ENCODE data around the gene MBOAT2.

The MBOAT2 gene

DNA sequence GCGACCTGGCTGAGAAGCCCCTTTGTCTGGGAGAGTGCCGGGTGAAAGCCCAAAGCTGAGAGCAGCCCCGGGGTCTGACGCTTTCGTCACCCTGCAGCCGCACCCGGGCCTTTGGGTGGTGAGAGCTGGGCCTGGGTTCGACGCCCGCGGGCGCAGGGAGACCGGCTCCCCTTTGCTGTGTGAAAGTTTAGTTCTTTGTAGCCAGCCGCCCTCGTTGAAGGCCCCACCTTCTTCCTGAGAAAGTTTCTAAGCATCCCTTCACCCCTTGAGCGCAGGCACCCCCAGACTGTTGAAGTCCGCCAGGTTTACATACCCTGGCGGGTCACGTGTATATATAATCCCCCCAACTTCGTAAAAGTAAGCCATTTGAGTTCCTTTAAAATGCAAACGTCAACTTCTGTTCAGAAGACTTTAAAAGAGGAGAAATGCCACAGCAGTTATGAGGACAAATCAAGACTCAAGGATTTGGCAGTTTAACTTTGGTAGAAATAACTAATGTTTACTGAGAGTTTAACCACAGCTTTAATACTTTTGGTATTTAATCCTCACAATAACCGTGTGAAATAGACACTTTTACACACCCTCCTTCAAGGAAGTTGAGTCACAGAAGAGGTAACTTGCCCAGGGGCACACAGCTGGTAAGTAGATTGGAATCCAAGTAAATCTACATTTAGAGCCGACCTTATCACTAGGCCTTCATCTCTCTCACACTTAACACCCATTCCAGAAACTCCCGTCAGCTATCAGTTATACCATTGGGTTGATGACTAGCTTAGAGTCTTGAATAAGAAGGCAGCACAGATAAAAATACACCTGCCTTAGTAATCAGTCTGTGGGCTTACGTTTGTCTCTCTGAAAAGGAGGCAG, 1.1 kb upstream of the MBOAT2 start:
- H3K9ac ChIP-seq (ENCODE audit: low read depth, low read length), result peak overlapping the region; percentile 88
- peaks cover 12% of the 10 kb centered on the region for H3K4me1 ChIP-seq (ENCODE audit: insufficient read depth, low read length)
- H3K9me3 ChIP-seq (ENCODE audit: control insufficient read depth, insufficient read depth, low read length), result no peaks in the 10 kb centered on the region
- no peaks in the 10 kb centered on the region for H3K36me3 ChIP-seq (ENCODE audit: insufficient read depth, low read length)

DNA sequence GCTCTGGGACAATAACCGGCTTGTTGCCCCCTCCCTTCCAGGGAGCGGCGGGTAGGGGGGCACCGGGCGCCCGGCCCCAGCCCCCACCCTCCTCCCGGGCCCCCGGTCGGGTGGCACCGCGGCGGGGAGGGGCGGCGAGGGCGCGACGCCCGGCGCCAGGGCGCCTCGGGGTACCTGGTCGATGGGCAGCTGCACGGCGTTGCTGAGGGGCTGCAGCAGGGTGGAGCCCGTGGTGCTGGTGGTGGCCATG, 193 bp downstream of the MBOAT2 start:
- peaks cover 12% of the 10 kb centered on the region for H3K4me1 ChIP-seq (ENCODE audit: insufficient read depth, low read length)
- no peaks in the 10 kb centered on the region for H3K9me3 ChIP-seq (ENCODE audit: control insufficient read depth, insufficient read depth, low read length)
- no peaks in the 10 kb centered on the region for H3K36me3 ChIP-seq (ENCODE audit: insufficient read depth, low read length)
- peak overlapping the region; percentile 59; the same call in 1 of the 2 replicates for H3K9ac ChIP-seq (ENCODE audit: low read depth, low read length)

DNA sequence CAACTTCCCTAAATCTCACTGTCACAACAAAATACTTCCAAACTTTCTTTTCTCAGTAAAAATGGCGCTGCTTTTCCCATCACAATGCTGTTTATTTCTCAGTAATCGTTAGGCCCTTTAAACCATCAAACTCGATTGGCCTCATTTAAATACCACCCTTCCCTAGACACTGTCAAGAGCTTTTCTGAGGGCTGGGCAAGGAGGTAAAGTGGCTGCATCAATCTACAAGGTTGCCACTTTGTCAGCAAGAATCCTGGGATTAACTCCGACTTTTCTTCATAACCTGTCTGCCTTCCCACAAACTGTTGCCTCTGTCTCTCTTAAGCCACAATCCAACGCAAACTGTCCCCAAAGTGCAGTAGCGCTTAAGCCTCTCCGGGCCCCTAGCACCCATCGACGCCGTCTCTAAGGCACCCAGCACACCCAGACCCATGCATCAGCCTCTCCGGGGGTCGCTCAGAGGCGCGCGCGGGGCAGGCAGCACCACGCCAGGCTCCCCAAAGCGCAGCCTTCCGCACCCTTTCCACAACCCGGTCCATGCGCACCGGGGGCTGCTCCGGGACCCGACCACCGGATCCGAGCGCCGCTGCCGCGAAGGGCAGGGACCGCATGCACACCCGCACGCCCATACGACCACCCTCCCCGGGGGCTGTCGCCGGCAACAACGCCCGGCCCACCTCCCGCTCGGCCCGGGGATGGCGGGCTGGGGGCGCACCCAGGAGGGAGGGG, 683 bp downstream of the MBOAT2 start:
- Histone ChIP-seq H3K4me1 (ENCODE audit: insufficient read depth, low read length) (peaks cover 12% of the 10 kb centered on the region), H3K9ac (ENCODE audit: low read depth, low read length) (peak overlapping the region; percentile 59; the same call in 1 of the 2 replicates), H3K9me3 (ENCODE audit: control insufficient read depth, insufficient read depth, low read length) (no peaks in the 10 kb centered on the region), H3K36me3 (ENCODE audit: insufficient read depth, low read length) (no peaks in the 10 kb centered on the region)

DNA sequence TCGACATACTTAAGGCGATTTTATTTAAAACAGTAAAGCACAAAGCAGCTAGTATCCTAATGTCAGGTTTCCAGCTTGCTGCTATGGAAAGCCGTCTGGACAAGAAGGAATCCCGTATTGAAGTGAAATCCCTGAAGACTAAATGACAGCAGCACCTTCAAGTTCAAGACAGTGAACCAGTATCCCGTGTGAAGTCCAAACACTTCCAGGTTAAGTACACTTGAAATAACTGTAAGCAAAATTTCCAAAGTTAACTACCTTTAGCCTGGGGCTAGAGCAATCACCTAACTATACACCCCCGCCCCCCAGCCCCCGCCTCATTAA, 1.2 kb downstream of the MBOAT2 start:
- Histone ChIP-seq H3K9ac (ENCODE audit: low read depth, low read length) (peak overlapping the region; percentile 59; the same call in 1 of the 2 replicates), H3K36me3 (ENCODE audit: insufficient read depth, low read length) (no peaks in the 10 kb centered on the region), H3K9me3 (ENCODE audit: control insufficient read depth, insufficient read depth, low read length) (no peaks in the 10 kb centered on the region), H3K4me1 (ENCODE audit: insufficient read depth, low read length) (peaks cover 12% of the 10 kb centered on the region)

DNA sequence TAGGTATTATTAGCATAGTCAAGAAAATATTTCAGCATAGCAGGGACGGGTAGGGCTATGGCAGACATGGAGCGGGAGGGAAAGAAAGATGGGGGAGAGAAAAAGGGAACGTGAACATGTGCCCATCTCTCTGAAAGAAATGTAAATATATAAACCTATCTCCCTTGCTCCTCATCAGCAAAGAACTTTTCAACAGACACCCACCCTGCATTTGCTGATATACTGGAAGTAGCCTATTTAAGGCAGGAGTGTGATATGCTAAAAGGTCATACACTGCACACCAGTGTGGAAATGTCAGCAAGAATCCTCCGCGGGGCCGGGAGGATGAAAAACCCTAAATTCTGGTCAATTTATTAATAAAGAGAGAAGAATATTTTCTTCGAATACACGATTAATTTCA, 1.7 kb downstream of the MBOAT2 start:
- no peaks in the 10 kb centered on the region for H3K9me3 ChIP-seq (ENCODE audit: control insufficient read depth, insufficient read depth, low read length)
- H3K9ac ChIP-seq (ENCODE audit: low read depth, low read length), result no peak overlapping the region; the same call in 1 of the 2 replicates
- peaks cover 12% of the 10 kb centered on the region for H3K4me1 ChIP-seq (ENCODE audit: insufficient read depth, low read length)
- no peaks in the 10 kb centered on the region for H3K36me3 ChIP-seq (ENCODE audit: insufficient read depth, low read length)

DNA sequence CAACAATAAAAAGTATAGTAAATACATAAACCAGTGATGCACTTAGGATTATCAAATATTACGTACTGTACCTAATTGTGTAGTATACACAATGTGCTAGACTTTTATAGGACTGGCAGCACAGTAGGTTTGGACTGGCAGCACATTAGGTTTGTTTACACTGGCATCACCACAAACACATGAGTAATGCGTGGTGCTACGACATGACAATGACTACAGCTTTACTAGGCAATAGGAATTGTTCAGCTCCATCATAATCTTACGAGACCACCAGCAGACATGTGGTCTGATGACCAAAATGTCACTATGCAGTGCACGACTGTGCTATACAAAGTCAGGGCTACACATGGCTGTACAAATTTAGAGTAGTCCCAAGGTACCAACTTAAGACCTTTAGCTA, 2.3 kb downstream of the MBOAT2 start:
- Histone ChIP-seq H3K9me3 (ENCODE audit: control insufficient read depth, insufficient read depth, low read length) (no peaks in the 10 kb centered on the region), H3K36me3 (ENCODE audit: insufficient read depth, low read length) (no peaks in the 10 kb centered on the region), H3K4me1 (ENCODE audit: insufficient read depth, low read length) (peaks cover 12% of the 10 kb centered on the region), H3K9ac (ENCODE audit: low read depth, low read length) (no peak overlapping the region)

DNA sequence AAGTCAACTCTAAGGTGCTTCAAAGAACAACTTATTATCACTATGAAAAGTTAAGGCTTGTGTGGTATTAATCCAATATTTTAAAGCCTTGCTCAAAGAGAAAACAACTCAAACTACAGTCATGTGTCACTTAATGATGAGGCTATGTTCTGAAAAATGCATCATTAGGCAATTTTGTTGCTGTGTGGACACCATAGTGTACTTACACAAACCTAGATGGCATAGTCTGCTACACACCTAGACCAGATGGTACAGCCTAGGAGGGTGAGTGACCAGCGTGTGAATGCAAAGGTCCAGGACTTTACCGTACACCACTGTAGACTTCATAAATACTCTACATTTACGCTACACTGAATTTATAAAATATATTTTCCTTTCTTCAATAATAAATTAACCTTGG, 3.0 kb downstream of the MBOAT2 start:
- peaks cover 12% of the 10 kb centered on the region for H3K4me1 ChIP-seq (ENCODE audit: insufficient read depth, low read length)
- H3K9me3 ChIP-seq (ENCODE audit: control insufficient read depth, insufficient read depth, low read length), result no peaks in the 10 kb centered on the region
- H3K36me3 ChIP-seq (ENCODE audit: insufficient read depth, low read length), result no peaks in the 10 kb centered on the region
- H3K9ac ChIP-seq (ENCODE audit: low read depth, low read length), result no peak overlapping the region

DNA sequence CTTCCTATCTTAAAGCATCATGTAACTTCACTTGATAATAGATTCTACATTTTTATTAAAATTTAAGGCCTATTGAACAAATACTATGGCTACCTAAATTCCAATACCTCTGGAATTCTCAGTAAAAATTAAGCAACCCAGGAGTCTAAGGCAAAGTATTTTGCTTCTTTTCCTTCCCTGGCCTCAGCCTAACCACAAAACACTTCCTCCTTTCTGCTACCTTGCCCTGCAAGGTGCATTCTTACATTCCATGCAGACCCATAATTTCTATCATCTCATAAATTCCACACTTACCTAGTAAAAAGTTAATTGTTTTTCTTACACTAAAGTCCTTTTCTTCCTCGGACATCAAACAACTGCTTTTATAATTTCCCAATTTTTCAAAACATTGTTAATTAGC, 3.7 kb downstream of the MBOAT2 start:
- Histone ChIP-seq H3K9ac (ENCODE audit: low read depth, low read length) (no peak overlapping the region), H3K4me1 (ENCODE audit: insufficient read depth, low read length) (peaks cover 9% of the 10 kb centered on the region), H3K9me3 (ENCODE audit: control insufficient read depth, insufficient read depth, low read length) (no peaks in the 10 kb centered on the region), H3K36me3 (ENCODE audit: insufficient read depth, low read length) (no peaks in the 10 kb centered on the region)

DNA sequence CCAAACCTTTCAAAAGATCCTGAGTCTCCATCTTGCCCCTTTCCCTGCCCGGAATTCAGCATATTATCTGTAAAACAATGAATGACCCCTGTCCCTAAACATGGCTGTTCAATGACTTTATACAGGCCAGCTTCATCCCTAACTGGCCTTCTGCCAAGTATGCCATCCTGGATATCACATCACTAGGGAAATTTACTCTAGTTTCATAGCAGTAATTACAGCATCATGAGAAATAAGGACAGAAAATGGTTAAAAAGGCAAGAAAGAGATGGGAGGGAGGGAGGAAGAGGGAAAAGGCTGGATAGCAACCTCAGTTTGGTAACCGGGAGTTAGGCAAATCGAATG, 4.4 kb downstream of the MBOAT2 start:
- Histone ChIP-seq H3K9ac (ENCODE audit: low read depth, low read length) (no peak overlapping the region), H3K4me1 (ENCODE audit: insufficient read depth, low read length) (peaks cover 12% of the 10 kb centered on the region), H3K36me3 (ENCODE audit: insufficient read depth, low read length) (no peaks in the 10 kb centered on the region), H3K9me3 (ENCODE audit: control insufficient read depth, insufficient read depth, low read length) (no peaks in the 10 kb centered on the region)

DNA sequence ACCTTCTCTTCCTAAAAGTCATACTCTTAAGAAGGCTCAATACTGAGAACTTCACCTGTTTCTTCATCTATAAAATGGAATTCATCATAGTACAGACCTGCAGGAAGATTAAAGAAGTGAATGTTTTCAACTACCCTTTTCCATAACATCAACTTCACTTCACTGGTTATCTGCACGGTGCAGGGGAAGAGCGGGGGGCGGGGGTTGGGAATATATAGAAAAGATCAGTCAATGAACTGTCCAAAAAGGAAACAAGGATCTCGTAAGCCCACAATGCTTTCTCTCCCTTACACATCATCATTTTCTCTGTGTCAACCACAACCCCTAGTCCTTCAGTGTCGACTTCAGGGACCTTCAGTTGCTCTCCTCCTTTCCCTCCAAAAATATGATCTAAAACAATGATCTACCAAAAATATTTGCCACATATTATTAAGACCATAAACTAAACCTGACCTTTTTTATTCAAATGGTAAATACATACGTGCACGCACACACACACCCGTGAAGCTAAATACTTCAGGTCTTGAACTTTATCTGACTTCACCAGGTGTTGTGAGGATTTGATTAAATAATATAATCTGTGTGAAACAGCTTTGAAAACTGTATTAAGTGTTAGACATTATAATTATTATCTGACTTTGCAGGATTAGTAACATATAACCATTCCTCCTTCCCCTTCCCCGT, 4.9 kb downstream of the MBOAT2 start:
- H3K9ac ChIP-seq (ENCODE audit: low read depth, low read length), result no peak overlapping the region
- peaks cover 12% of the 10 kb centered on the region for H3K4me1 ChIP-seq (ENCODE audit: insufficient read depth, low read length)
- no peaks in the 10 kb centered on the region for H3K36me3 ChIP-seq (ENCODE audit: insufficient read depth, low read length)
- no peaks in the 10 kb centered on the region for H3K9me3 ChIP-seq (ENCODE audit: control insufficient read depth, insufficient read depth, low read length)

DNA sequence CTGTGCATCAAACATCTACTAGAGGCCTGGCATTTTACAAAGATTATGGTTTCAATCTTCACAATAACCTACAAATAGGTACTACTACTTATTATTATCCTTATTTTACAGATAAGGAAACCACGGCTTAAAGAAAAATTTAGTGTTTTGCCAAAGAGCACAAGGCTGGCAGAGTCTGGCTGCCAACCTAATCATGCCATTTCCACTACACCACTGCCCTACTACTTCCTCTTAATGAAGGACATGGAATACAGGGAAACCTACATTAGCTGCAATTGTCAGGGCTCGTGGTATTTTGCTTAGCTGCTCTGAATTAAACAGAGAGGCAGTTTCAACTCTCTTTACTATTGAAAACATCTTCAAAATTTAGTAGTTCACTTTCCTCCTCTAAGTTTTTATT, 5.9 kb downstream of the MBOAT2 start:
- no peaks in the 10 kb centered on the region for H3K36me3 ChIP-seq (ENCODE audit: insufficient read depth, low read length)
- H3K9ac ChIP-seq (ENCODE audit: low read depth, low read length), result no peak overlapping the region
- H3K9me3 ChIP-seq (ENCODE audit: control insufficient read depth, insufficient read depth, low read length), result no peaks in the 10 kb centered on the region
- H3K4me1 ChIP-seq (ENCODE audit: insufficient read depth, low read length), result peaks cover 12% of the 10 kb centered on the region

DNA sequence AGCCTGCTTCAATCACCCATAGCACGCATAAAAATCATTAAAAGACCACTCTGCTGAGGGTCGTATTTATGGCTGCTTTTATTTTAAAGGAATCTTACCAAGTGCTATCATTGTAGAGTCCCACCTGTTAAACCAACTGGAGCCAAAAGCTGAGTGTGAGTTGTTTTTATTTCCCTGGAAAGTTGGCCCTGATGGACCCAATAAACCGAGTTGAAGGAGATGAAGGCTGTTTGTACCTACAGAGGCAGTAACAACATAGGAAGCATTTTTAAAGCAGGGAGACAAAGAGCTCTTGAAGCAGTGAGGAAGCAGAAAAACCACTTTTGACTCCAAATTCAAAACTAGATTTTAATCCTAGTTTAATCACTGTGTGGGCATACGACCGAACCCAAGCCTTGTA, 6.4 kb downstream of the MBOAT2 start:
- peaks cover 11% of the 10 kb centered on the region for H3K4me1 ChIP-seq (ENCODE audit: insufficient read depth, low read length)
- no peaks in the 10 kb centered on the region for H3K36me3 ChIP-seq (ENCODE audit: insufficient read depth, low read length)
- H3K9ac ChIP-seq (ENCODE audit: low read depth, low read length), result no peak overlapping the region
- H3K9me3 ChIP-seq (ENCODE audit: control insufficient read depth, insufficient read depth, low read length), result no peaks in the 10 kb centered on the region

DNA sequence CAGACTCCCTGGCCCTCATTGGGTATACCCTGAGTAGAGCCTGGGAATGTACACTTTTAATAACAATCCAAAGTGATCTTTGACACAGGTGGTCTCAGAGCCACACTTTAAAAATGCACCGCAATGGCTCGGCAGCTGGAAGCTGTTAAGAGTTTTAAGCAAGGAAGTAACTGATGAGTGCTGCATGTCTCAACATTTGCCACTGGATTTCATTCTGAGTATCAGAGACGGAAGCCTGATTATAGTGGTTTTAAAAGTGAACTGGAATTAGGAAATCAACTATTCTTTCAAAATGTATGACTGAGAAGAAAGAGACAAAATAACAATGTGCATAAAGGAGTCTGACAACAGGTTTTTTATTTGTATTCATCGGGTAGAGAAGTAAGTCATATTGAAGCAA, 7.5 kb downstream of the MBOAT2 start:
- Histone ChIP-seq H3K4me1 (ENCODE audit: insufficient read depth, low read length) (peaks cover 6% of the 10 kb centered on the region; the same call in 1 of the 2 replicates), H3K9me3 (ENCODE audit: control insufficient read depth, insufficient read depth, low read length) (no peaks in the 10 kb centered on the region), H3K36me3 (ENCODE audit: insufficient read depth, low read length) (no peaks in the 10 kb centered on the region), H3K9ac (ENCODE audit: low read depth, low read length) (no peak overlapping the region)

DNA sequence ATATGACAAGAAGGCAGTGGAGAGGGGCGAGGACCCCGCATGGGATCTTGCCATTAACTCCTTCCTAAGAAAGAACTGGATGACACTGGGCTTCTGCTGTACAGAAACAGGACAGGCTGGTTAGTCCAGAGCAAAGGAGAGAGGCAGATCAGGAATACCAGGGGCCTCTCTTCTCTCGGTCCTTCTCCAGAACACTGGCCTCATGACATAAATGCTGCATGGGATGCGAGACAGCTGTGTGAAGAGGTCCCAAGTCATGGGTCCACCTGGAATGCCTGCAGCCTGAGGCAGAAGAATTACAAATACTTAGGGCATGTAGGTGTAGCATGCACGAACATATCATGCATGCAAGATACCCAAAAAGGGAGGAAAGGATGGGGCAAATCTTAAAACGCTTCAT, 9.1 kb downstream of the MBOAT2 start:
- Histone ChIP-seq H3K9ac (ENCODE audit: low read depth, low read length) (no peak overlapping the region), H3K9me3 (ENCODE audit: control insufficient read depth, insufficient read depth, low read length) (no peaks in the 10 kb centered on the region), H3K36me3 (ENCODE audit: insufficient read depth, low read length) (no peaks in the 10 kb centered on the region), H3K4me1 (ENCODE audit: insufficient read depth, low read length) (peaks cover 6% of the 10 kb centered on the region; the same call in 1 of the 2 replicates)

DNA sequence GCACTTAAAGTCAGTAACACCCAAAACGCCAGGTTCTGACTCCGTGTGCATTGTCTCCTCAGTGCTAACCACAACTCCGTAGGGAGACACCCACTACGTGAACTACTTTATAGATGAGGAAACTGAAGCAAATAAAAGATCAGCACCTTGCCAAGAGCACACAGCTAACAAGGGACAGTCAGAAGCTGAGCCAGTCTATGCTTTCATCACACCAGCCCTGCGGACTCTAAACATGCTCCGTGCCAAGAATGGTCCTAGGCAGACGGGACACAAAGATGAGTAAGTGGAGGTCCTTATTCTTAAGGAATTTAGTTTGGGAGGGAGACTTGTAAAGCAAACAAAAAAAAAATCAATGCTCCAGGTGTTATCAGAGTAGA, 9.6 kb downstream of the MBOAT2 start:
- Histone ChIP-seq H3K36me3 (ENCODE audit: insufficient read depth, low read length) (no peaks in the 10 kb centered on the region), H3K9me3 (ENCODE audit: control insufficient read depth, insufficient read depth, low read length) (no peaks in the 10 kb centered on the region), H3K4me1 (ENCODE audit: insufficient read depth, low read length) (peaks cover 6% of the 10 kb centered on the region; the same call in 1 of the 2 replicates), H3K9ac (ENCODE audit: low read depth, low read length) (no peak overlapping the region)
